Tibial nerve (tissue), 4 donors: ENCODE results near the gene MSH3.

Experiments
- EP300 ChIP-seq, 2 donors: sonication (generic); formaldehyde crosslinking; IDR thresholded peaks; one replicate each; pipeline ENCODE4 v1.6.1; 2017; ENCODE audit warnings: antibody characterized with exemption in 2 of 2, mild to moderate bottlenecking in 1 of 2
- POLR2A ChIP-seq, 2 donors: fragments of 450-650 bp; IDR thresholded peaks; one replicate each; pipeline ENCODE4 v1.6.1; 2017; ENCODE audit warnings: antibody characterized with exemption in 2 of 2, mild to moderate bottlenecking in 2 of 2, moderate library complexity in 2 of 2
- TF ChIP-seq, protein P1 (sequence below), 5 experiments: fragments of 200-600 bp in 3 of 5; fragments of 450-650 bp in 2 of 5; sonication (generic) in 3 of 5; IDR thresholded peaks; one replicate each; pipeline ENCODE4 v1.5.1; 2016 to 2019; ENCODE audit warnings: antibody characterized with exemption in 5 of 5, mild to moderate bottlenecking in 3 of 5, moderate library complexity in 2 of 5

DNA sequence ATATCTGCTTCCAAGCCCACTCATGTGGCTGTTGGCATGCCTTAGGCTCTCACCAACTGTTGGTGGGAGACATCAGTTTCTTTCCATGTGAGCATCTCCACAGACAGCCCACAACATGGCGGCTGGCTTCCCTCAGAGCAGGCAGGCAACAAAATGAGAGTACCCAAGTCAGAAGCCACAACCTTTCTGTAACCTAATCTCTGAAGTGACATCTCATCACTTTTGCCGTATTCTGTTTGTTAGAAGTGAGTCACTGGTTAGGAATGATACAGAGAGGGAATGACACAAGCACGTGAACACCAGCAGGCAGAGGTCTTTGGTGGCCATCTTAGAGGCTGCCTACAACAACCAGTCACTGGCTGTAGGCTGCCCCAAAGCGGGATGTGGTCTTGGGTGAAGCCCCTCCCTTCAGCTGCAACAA is 217.1 kb downstream of the MSH3 start:
- TF ChIP-seq, protein P1, sequence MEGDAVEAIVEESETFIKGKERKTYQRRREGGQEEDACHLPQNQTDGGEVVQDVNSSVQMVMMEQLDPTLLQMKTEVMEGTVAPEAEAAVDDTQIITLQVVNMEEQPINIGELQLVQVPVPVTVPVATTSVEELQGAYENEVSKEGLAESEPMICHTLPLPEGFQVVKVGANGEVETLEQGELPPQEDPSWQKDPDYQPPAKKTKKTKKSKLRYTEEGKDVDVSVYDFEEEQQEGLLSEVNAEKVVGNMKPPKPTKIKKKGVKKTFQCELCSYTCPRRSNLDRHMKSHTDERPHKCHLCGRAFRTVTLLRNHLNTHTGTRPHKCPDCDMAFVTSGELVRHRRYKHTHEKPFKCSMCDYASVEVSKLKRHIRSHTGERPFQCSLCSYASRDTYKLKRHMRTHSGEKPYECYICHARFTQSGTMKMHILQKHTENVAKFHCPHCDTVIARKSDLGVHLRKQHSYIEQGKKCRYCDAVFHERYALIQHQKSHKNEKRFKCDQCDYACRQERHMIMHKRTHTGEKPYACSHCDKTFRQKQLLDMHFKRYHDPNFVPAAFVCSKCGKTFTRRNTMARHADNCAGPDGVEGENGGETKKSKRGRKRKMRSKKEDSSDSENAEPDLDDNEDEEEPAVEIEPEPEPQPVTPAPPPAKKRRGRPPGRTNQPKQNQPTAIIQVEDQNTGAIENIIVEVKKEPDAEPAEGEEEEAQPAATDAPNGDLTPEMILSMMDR (IDR thresholded peaks at IDR 0.05) = no peak
- TF ChIP-seq POLR2A (IDR thresholded peaks at IDR 0.05) = no peak
- no peak for TF ChIP-seq EP300 (IDR thresholded peaks at IDR 0.05)
